ENCODE measurements around the gene SLC9A9. TPM values are rescaled to one million over a fixed set of nuclear protein-coding genes. Genes with fewer than 3 reads are reported as not detected.
A peak's percentile ranks its signal among the peaks of the same experiment; 100 is the strongest.
"Not testable (repeated sequence)": the region's sequence is repeated elsewhere in the genome, so short reads cannot be mapped to it uniquely, and the experiment has no call there.

Gene SLC9A9
- 10 to 100 TPM; 16.9 to 31.5 (median 24.7) TPM for polyA plus RNA-seq (ENCODE audit: low read depth in 6 of 6)

DNA sequence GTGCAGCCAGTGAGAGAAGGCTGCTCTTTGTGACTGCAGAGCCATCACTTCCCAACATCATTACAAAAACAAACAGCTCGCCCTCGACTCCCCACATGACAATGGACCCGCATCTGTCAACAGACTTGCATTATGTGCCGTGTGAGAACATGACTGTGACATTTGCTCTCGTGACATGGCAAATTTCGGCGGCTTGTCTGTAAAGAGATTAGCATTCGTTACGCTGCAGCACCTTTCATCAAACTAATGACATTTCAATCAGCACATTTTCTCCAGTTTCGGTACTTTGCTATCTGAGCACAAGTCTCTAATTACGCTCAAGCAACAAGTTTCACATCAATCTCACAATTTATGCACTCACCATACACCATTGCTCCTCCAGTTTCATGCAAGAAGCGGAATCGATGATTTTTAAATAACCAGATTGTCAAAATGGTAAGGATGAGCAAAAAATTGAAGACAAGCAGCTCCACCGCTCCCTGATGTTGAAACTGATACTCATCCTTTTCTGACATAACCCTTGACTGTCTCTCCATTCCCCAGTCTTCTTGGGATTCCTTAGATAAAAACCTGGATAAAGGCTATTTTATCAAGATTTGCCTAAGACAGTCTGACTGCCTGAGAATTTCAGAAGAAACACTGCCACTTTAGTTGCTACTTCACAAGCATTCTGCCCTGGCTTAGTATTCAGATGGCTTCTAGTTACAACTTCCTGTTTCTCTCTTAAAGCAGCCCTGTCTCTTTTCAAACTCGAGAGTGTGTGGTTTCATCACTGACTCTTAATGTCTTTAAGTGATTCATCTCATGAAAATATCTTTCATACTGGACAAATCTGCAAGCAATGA lies at the start of gene SLC9A9:
SLC9A9 (minus strand) TSS at position 682 of the 845 bp plus-strand sequence; CDS start at position 536, 146 bp downstream.
- ATAC-seq (ENCODE audit: low read depth in 2 of 2) (peak; percentile 86 to 87), DNase-seq (peak; percentile 35)
- Mint-ChIP-seq H3K4me3 (peak within 1 kb of the TSS; percentile 92 to 99 (median 98)), H3K36me3 (no peaks in the 10 kb centered on the region), H3K4me1 (peaks cover 30 to 39% (median 36%) of the 10 kb centered on the region in 3 donors), H3K9me3 (no peaks in the 10 kb centered on the region), H3K27me3 (no peaks in the 10 kb centered on the region), H3K27ac (peak within 1 kb of the TSS; percentile 72 to 96 (median 92))

DNA sequence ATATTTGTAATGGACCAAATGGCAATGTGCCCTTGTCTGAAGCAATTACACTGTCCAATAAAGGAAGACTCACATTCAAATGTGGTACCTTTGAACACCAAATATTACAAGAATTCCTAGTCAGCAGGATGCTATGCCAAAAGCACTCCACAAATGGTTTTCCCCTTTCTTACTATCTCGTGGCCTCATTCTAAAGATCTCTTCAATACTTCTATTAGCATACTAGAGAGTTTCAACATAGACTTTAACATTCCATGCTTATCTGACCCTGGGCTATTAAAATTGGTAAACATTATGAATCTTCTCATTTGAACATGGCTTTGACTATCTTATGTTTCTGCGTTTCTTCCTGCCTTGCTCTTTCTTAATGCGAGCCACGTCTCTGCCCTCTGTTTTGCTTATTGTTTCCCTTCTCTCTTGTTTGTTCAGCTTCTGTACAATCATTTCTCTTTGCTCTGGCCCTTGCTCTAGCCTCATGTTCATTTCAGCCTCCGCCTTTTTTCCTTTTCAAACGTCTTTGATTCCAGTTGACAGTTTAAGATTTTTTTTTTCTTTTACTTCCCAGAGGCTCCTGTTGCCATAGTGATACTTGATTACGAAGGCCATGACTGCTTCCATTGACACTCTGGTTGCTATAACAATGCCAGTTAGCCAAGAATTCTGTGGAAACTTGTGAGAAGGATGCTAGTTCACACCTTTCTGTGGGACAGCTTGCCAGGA lies 49.5 kb upstream of the SLC9A9 start:
- ATAC-seq (ENCODE audit: low read depth in 2 of 2): no peak
- no peak overlapping the region for H3K27ac Mint-ChIP-seq
- no peaks in the 10 kb centered on the region for H3K36me3 Mint-ChIP-seq
- peaks cover 0 to 5% (median under 1%) of the 10 kb centered on the region in 3 donors for H3K27me3 Mint-ChIP-seq
- no peaks in the 10 kb centered on the region for H3K9me3 Mint-ChIP-seq
- no peak overlapping the region for H3K4me3 Mint-ChIP-seq
- peaks cover 2 to 12% (median 3%) of the 10 kb centered on the region in 3 donors for H3K4me1 Mint-ChIP-seq
- DNase-seq: no peak

DNA sequence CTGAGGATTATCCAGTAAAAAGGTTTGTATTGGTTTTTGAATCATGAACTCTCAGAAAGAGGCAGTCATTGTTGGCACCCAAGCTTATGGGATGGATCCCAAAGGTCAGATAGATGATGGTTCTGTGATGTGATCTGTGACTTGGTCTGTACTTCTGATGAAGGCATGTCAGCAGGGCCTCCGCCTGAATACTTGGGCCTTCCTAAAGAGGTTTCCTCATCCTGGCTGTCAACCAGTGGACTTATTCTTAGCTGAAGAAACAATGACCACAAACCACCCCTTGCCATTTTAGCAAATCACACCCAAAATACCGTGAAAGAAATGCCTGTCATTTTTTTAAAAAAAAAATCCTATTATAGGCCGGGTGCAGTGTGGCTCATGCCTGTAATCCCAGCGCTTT lies 48.2 kb upstream of the SLC9A9 start:
- no peaks in the 10 kb centered on the region for H3K9me3 Mint-ChIP-seq
- no peak overlapping the region for H3K27ac Mint-ChIP-seq
- H3K4me1 Mint-ChIP-seq: no peaks in the 10 kb centered on the region
- peaks cover 0 to 13% (median 4%) of the 10 kb centered on the region in 3 donors for H3K27me3 Mint-ChIP-seq
- no peaks in the 10 kb centered on the region for H3K36me3 Mint-ChIP-seq
- DNase-seq (no peak), ATAC-seq (ENCODE audit: low read depth in 2 of 2) (no peak)
- no peak overlapping the region for H3K4me3 Mint-ChIP-seq

DNA sequence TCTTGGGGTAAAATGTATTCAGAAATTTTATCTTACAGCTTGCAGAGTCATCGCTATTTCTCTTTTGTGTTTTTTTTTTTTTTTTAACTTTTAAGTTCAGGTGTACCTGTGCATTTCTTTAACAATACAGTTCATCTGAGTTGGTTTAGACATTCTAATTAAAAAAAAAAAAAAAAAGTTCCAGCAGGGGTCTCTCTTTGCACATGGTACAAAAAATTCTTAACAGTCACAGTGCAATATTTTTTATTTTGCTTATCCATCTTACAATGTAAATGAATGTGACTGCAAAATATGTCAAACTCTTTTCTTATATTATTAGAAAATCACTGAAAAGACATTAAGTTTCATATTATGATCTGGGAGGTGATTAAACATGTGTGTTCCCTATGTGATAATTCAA lies 47.5 kb upstream of the SLC9A9 start:
- Mint-ChIP-seq H3K36me3 (no peaks in the 10 kb centered on the region), H3K4me3 (no peak overlapping the region), H3K9me3 (no peaks in the 10 kb centered on the region), H3K27me3 (peaks cover 0 to 13% (median 4%) of the 10 kb centered on the region in 3 donors), H3K4me1 (no peaks in the 10 kb centered on the region), H3K27ac (no peak overlapping the region)
- DNase-seq (peak; percentile 38), ATAC-seq (ENCODE audit: low read depth in 2 of 2) (peak; percentile 21 to 66)

DNA sequence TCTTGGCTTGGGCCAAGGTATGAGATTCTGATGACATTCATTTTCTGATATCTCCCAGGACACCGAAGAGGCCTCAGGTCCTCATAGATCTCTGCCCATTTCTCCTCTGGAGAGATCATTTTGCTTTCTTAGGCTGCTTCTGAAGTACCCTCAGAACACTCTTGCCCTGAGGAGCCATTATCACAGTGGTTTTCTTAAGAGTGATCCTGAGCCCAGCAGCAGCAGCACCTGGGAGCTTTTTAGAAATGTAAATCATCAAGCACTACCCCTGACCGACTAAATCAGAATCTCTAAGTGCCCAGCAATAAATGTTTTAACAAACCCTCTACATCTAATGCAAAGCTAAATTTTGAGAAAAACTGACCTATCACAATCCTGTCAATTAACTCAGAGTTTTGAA lies 40.6 kb upstream of the SLC9A9 start:
- no peak for ATAC-seq (ENCODE audit: low read depth in 2 of 2)
- Mint-ChIP-seq H3K27me3 (peaks cover 0 to 13% (median 4%) of the 10 kb centered on the region in 3 donors), H3K4me3 (no peak overlapping the region), H3K36me3 (no peaks in the 10 kb centered on the region), H3K27ac (no peak overlapping the region), H3K9me3 (no peaks in the 10 kb centered on the region), H3K4me1 (no peaks in the 10 kb centered on the region)
- DNase-seq: no peak

DNA sequence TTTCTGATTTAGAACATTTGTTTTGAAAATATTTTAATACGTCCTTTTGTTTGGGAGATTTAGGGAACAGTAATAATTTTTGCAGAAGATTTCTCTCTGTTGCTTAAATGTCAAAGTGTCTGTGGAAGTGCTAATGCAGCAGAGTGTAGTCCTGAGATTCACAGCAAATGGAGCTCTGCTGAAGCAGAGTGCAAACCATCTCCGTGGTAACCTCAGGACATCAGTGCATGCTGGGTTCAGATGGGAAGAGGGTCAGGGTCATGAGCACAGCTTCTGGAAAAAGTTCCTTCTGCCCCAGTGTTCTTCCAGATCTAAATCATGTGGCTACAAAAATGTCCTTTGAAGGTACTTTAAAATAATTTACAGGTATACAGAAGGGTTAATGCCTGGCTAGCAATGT lies 39.9 kb upstream of the SLC9A9 start:
- H3K4me3 Mint-ChIP-seq: no peak overlapping the region
- no peaks in the 10 kb centered on the region for H3K4me1 Mint-ChIP-seq
- H3K9me3 Mint-ChIP-seq: no peaks in the 10 kb centered on the region
- H3K36me3 Mint-ChIP-seq: no peaks in the 10 kb centered on the region
- peak overlapping the region in 2 of 6 donors; percentile 44 to 45 for H3K27ac Mint-ChIP-seq
- DNase-seq (no peak), ATAC-seq (ENCODE audit: low read depth in 2 of 2) (no peak)
- peaks cover 0 to 13% (median 4%) of the 10 kb centered on the region in 3 donors for H3K27me3 Mint-ChIP-seq

DNA sequence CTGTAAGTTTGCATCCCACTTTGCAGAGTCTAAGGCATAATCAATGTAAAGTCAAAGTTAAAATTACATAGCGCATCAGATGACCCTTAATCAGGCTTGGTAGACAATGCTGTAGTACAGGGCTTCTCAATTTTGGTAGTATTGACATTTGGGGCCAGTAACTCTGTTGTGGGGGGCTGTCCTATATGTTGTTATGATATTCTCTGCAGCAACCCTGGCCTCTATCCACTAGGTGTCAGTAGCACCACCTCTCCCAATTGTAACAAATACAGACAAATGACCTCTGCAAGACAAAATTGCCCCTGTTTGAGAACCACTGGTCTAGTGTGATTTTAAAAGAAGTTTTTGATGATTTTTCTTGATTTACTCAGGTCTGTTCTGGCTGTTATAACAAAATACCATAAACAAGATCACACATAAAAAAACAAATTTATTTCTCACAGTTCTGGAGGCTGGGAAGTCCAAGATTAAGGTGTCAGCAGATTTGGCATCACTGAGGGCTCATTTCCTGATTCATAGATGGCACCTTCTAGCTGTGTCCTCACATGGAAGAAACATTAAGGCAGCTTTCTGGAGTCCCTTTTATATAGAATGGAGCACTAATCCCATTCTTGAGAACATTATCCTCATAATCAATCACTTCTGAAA lies 37.6 kb upstream of the SLC9A9 start:
- H3K4me3 Mint-ChIP-seq: no peak overlapping the region

DNA sequence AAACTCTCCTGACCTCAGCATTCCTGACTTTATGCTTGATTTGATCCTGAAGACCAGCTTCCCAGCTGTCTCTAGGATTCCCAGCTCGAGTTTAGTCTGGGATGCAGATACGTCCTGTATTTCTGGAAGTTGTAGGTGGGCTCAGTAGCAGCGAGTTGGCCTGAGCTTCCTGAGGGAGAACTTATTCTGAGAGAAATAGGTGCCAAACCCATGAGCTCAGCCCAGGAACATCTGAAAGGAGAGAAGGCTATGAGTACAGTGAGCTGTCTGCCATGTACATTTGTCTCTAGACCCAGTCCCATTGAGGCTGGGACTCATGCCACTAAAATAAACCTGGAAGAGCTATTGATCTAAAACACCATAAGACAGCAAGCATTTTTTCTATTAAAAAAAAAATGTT lies 36.6 kb upstream of the SLC9A9 start:
- H3K27me3 Mint-ChIP-seq: peaks cover 0 to 8% (median 0%) of the 10 kb centered on the region in 3 donors
- no peaks in the 10 kb centered on the region for H3K4me1 Mint-ChIP-seq
- no peak overlapping the region for H3K27ac Mint-ChIP-seq
- no peaks in the 10 kb centered on the region for H3K9me3 Mint-ChIP-seq
- ATAC-seq (ENCODE audit: low read depth in 2 of 2) (no peak), DNase-seq (no peak)
- no peak overlapping the region for H3K4me3 Mint-ChIP-seq
- H3K36me3 Mint-ChIP-seq: no peaks in the 10 kb centered on the region

More for the DNA sequence above, 37.6 kb upstream of the SLC9A9 start:
- no peaks in the 10 kb centered on the region for H3K9me3 Mint-ChIP-seq
- H3K27ac Mint-ChIP-seq: peak overlapping the region in 1 of 6 donors; percentile 10
- H3K27me3 Mint-ChIP-seq: peaks cover 0 to 3% (median 0%) of the 10 kb centered on the region in 3 donors
- DNase-seq (peak; percentile 42), ATAC-seq (ENCODE audit: low read depth in 2 of 2) (peak; percentile 72 to 79)
- no peaks in the 10 kb centered on the region for H3K36me3 Mint-ChIP-seq
- no peaks in the 10 kb centered on the region for H3K4me1 Mint-ChIP-seq

DNA sequence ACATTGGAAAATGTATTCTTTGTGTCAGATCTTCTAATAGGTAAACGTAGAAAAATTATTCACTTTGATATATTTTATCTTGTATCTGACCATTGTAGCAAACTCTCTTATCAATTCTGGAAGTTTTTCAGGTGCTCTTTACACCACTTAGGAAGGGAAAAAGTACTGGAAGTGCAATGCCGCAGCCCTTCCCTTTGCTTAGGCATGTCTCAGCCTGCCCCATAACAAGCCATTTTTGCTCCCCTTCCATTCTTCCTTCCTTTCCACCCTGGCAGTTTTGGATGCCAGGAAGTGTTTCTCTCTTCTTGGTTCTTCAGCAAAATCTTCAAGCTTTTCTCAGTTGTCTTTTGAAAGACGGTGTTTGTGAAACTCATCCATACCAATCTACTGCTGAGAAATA lies 34.9 kb upstream of the SLC9A9 start:
- H3K36me3 Mint-ChIP-seq: no peaks in the 10 kb centered on the region

DNA sequence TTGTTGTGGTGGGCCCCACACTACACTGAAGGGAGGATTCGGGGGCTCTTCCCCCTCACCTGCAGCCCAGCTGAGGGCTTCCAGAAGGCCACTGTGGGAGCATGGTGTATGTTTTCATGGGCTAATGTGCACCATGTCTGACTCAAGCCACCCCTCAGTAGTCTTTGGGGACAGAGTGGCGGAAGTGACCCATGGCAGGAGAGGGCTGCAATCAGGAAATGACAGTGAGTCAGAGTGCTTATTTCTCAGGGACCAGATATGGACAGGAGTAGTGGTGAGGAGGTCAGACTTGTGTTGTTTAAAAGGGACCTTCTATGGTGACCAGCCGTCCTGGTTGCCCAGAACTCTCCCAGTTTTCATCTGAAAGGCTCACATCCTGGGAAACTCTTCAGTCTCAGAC lies 32.8 kb upstream of the SLC9A9 start:
- Mint-ChIP-seq H3K27me3 (peaks cover 0 to 8% (median 0%) of the 10 kb centered on the region in 3 donors), H3K36me3 (no peaks in the 10 kb centered on the region), H3K27ac (peak overlapping the region in 1 of 6 donors; percentile 73), H3K4me1 (peaks cover 0 to 2% (median 0%) of the 10 kb centered on the region in 3 donors), H3K9me3 (no peaks in the 10 kb centered on the region), H3K4me3 (no peak overlapping the region)
- ATAC-seq (ENCODE audit: low read depth in 2 of 2) (no peak), DNase-seq (no peak)

More for the DNA sequence above, 34.9 kb upstream of the SLC9A9 start:
- no peak for DNase-seq
- H3K9me3 Mint-ChIP-seq: no peaks in the 10 kb centered on the region
- H3K27ac Mint-ChIP-seq: no peak overlapping the region
- no peak for ATAC-seq (ENCODE audit: low read depth in 2 of 2)
- peaks cover 0 to 8% (median 0%) of the 10 kb centered on the region in 3 donors for H3K27me3 Mint-ChIP-seq
- no peaks in the 10 kb centered on the region for H3K4me1 Mint-ChIP-seq
- no peak overlapping the region for H3K4me3 Mint-ChIP-seq

DNA sequence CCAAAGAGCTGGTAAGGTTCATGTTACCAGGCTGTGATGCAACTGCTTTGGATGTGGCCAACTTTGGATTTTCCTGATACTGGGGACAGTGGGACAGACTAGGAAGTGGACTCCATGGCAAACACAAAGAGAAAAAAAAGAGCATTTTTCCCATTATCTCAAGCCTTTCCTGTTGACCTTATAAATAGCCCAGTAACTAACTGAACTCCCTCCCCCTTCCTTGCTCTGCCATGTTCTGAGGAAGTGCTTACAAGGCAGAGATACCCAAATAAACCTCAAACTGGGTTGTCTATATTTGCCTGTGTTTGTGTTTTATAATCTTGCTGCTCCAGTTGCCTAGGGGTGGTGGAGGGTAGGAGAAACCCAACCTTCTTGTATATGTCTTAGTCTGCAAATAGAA lies 27.3 kb upstream of the SLC9A9 start:
- no peaks in the 10 kb centered on the region for H3K36me3 Mint-ChIP-seq
- peak overlapping the region in 2 of 6 donors; percentile 18 to 66 for H3K27ac Mint-ChIP-seq
- H3K4me1 Mint-ChIP-seq: peaks cover 9 to 18% (median 12%) of the 10 kb centered on the region in 3 donors
- H3K27me3 Mint-ChIP-seq: peaks cover 0 to 4% (median 0%) of the 10 kb centered on the region in 3 donors
- H3K4me3 Mint-ChIP-seq: no peak overlapping the region
- no peaks in the 10 kb centered on the region for H3K9me3 Mint-ChIP-seq
- DNase-seq: no peak
- no peak for ATAC-seq (ENCODE audit: low read depth in 2 of 2)

DNA sequence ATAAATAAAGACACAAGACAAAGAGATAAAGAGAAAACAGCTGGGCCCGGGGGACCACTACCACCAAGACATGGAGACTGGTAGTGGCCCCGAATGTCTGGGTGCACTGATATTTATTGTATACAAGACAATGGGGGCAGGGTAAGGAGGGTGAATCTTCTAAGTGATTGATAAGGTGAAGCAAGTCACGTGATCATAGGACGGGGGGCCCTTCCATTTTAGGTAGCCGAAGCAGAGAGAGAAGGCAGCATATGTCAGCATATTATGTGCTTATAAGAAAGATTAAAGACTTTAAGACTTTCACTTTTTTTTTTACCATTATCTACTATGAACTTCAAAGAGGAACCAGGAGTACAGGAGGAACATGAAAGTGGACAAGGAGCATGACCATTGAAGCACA lies 25.3 kb upstream of the SLC9A9 start:
- H3K36me3 Mint-ChIP-seq; ATAC-seq (ENCODE audit: low read depth in 2 of 2): not testable (repeated sequence)
- H3K27ac Mint-ChIP-seq: peak overlapping the region in 1 of 6 donors; percentile 57

DNA sequence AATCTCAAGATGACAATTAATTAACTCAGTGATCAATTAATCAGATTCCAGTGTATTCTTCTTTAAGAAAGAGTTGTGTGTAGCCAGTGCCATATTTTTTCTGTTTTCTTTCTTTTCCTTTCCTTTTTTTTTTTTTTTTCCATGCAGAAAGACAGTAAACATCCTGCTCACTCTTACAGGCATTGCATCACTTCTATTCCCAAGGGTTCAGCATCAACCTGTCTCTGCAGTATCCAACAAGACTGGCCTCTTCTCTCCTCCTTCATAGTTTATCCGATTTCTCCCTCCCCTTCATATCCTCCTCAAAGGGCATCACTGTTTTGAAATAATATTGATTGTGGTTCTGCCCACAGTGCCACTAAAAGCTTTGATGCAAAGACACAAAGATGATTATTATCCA lies 17.0 kb upstream of the SLC9A9 start:
- ATAC-seq (ENCODE audit: low read depth in 2 of 2) (no peak), DNase-seq (no peak)
- Mint-ChIP-seq H3K36me3 (peaks cover 0 to 7% of the 10 kb centered on the region in 2 donors), H3K9me3 (peaks cover 0 to 12% (median 0%) of the 10 kb centered on the region in 7 donors), H3K27ac (peak overlapping the region in 2 of 6 donors; percentile 36 to 62), H3K4me3 (no peak overlapping the region), H3K4me1 (peaks cover 24 to 35% (median 25%) of the 10 kb centered on the region in 3 donors), H3K27me3 (peaks cover 0 to 10% (median 3%) of the 10 kb centered on the region in 3 donors)

More for the DNA sequence above, 25.3 kb upstream of the SLC9A9 start:
- not testable (repeated sequence) for H3K9me3 Mint-ChIP-seq, H3K4me3 Mint-ChIP-seq, DNase-seq, H3K27me3 Mint-ChIP-seq
- H3K4me1 Mint-ChIP-seq: peaks cover 13 to 18% (median 18%) of the 10 kb centered on the region in 3 donors
